ENCODE results near the gene FAM219A. TPM values are rescaled to one million over a fixed set of nuclear protein-coding genes. Genes with fewer than 3 reads are reported as not detected.

FAM219A gene
- total and polyA plus RNA-seq, 7 experiments from 2014 or later = 0.67 to 14.6 (median 12.4) TPM

DNA sequence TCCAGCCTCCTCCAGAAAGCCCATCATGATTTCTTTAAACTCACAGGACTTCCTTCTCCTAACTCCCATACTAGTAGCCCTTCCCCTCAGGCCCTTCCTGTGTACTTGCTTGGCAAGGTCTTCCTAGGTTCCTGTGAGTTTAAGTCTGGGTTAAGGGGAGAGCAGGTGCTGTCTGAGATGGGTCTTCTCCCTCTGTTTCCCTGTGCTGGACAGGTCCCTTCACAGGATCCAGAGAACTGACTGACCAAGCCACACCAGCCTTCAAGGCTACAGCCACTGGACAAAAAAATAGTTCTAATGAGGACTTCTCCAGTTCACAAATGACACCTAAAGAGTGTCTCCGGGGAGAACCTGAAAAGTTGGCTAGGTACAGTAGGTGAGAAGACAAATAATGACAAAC is 52.2 kb downstream of the FAM219A start:
- Mint-ChIP-seq H3K27me3 (no peaks in the 10 kb centered on the region), H3K4me3 (no peak overlapping the region), H3K27ac (no peak overlapping the region), H3K4me1 (peaks cover 0 to 4% (median 0%) of the 10 kb centered on the region in 7 donors), H3K36me3 (peaks cover 0 to 24% (median 4%) of the 10 kb centered on the region in 5 donors), H3K9me3 (no peaks in the 10 kb centered on the region)
- Histone ChIP-seq H3K4me1 (ENCODE audit: control insufficient read depth in 2 of 2, insufficient read depth in 2 of 2, low read length in 2 of 2) (no peaks in the 10 kb centered on the region), H3K4me3 (ENCODE audit: low read length) (no peak overlapping the region), H3K27ac (ENCODE audit: low read depth, low read length) (no peak overlapping the region), H3K36me3 (ENCODE audit: control insufficient read depth in 2 of 3, insufficient read depth in 3 of 3, low read length in 3 of 3) (peaks cover 0 to 19% (median 0%) of the 10 kb centered on the region in 3 experiments), H3K9me3 (ENCODE audit: control insufficient read depth in 2 of 3, low read length in 3 of 3) (no peaks in the 10 kb centered on the region), H3K27me3 (ENCODE audit: control insufficient read depth in 2 of 2, insufficient read depth in 2 of 2, low read length in 2 of 2) (no peaks in the 10 kb centered on the region)
- ChIA-PET POLR2A (no interaction called here), CTCF (interaction anchor here (0.8 to 1.0 kb wide), 2 partner anchors 9 to 186 kb away, joined by 3 read pairs; no protein-coding TSS in a partner anchor)
- intact Hi-C loops (cut with micrococcal nuclease) = loop anchor here in 1 of 2 donors (10.0 kb wide), 1 partner anchor 189 kb away; no protein-coding TSS in a partner anchor
- ATAC-seq (no peak), DNase-seq (no peak)

DNA sequence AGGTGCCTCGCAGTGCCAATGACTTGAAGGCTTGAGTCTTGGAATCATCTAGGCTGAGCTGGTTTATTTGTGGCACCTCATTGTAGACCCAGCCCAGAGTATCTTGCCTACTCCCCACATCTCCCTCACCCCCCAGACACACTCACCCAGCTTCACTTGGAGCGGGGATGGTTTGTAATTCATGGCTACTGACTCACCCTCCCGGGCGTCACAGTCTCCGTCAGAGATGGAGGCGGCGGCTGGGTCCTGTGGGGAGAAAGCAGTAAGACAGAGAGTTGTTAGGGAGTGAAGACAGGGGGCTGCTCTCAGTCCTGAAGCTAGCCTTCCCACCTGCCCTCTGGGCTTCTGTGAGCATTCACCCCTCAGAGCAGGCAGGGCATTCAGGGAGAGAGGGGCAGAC is 52.7 kb downstream of the FAM219A start:
- H3K36me3 ChIP-seq (ENCODE audit: control insufficient read depth in 2 of 3, insufficient read depth in 3 of 3, low read length in 3 of 3) = peaks cover 0 to 24% (median 0%) of the 10 kb centered on the region in 3 experiments
- intact Hi-C loops (cut with micrococcal nuclease) = loop anchor here in 1 of 2 donors (10.0 kb wide), 1 partner anchor 189 kb away; no protein-coding TSS in a partner anchor
- ATAC-seq (no peak), DNase-seq (no peak)
- no peaks in the 10 kb centered on the region for H3K4me1 ChIP-seq (ENCODE audit: control insufficient read depth in 2 of 2, insufficient read depth in 2 of 2, low read length in 2 of 2)
- ChIA-PET POLR2A (interaction anchor here (1.0 kb wide), 1 partner anchor 229 kb away, joined by 3 read pairs; no protein-coding TSS in a partner anchor), CTCF (interaction anchor here (0.8 to 1.0 kb wide), 2 partner anchors 10 to 186 kb away, joined by 3 read pairs; no protein-coding TSS in a partner anchor)
- H3K9me3 Mint-ChIP-seq = no peaks in the 10 kb centered on the region
- H3K27me3 ChIP-seq (ENCODE audit: control insufficient read depth in 2 of 2, insufficient read depth in 2 of 2, low read length in 2 of 2) = no peaks in the 10 kb centered on the region
- no peaks in the 10 kb centered on the region for H3K9me3 ChIP-seq (ENCODE audit: control insufficient read depth in 2 of 3, low read length in 3 of 3)
- no peaks in the 10 kb centered on the region for H3K27me3 Mint-ChIP-seq
- H3K4me3 ChIP-seq (ENCODE audit: low read length) = no peak overlapping the region
- no peak overlapping the region for H3K4me3 Mint-ChIP-seq
- no peak overlapping the region for H3K27ac Mint-ChIP-seq
- H3K27ac ChIP-seq (ENCODE audit: low read depth, low read length) = no peak overlapping the region
- H3K36me3 Mint-ChIP-seq = peaks cover 0 to 24% (median 4%) of the 10 kb centered on the region in 5 donors
- peaks cover 0 to 4% (median 0%) of the 10 kb centered on the region in 7 donors for H3K4me1 Mint-ChIP-seq

DNA sequence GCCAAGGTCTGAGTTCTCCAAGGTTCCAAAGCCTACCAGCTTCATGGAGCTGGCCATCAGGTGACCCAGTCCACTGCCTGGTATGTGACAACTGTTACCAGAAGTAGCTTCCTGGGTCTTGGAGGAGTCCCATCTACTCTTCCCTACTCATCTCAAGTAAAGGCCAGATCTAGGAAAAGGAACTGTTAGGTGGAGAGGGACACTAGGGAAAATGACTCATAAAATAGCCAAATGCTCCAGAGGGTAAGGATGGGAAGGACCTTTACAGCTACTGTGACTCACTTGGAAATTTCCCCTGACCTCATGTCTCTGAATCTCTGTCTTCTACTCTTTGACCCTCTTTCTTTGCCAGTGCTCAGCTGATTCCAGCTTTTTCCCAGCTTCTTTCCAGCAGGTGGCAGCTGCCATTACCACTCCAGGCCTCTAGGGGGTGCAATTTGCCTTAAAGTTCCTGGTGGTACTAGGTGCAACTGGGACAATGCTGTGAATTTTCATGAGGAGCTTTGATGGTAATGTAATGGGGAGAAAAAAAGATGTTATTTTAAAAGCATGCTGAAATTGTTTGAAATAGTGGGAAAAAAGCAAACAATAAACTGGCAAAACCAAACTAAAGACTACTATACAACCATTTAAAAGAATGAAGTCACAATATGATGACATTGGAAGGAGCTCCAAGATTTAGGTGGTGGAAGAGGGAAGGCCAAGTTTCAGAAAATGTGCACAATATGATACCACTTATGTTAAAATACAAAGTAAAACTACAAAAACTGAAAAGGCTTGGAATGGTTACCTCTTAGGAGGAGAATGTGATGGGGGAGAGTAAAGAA is 54.6 kb downstream of the FAM219A start:
- H3K4me3 Mint-ChIP-seq = no peak overlapping the region
- ATAC-seq = peak; percentile 82
- peaks cover 0 to 26% (median 4%) of the 10 kb centered on the region in 5 donors for H3K36me3 Mint-ChIP-seq
- CTCF ChIA-PET = interaction anchor here (0.6 to 2.2 kb wide), 21 partner anchors 9 to 264 kb away, joined by 3 to 18 read pairs (median 4); no protein-coding TSS in a partner anchor
- POLR2A ChIA-PET = no interaction called here
- intact Hi-C loops (cut with micrococcal nuclease) = loop anchor here (1.0 to 10.0 kb wide), 7 partner anchors 27 to 231 kb away; partner anchors contain the start of genes DNAI1 (in 1 of the 2), FAM219A (in 1 of the 2) and MYORG (in 1 of the 2)
- no peaks in the 10 kb centered on the region for H3K27me3 Mint-ChIP-seq
- H3K9me3 Mint-ChIP-seq = no peaks in the 10 kb centered on the region
- no peak overlapping the region for H3K27ac ChIP-seq (ENCODE audit: low read depth, low read length)
- H3K36me3 ChIP-seq (ENCODE audit: control insufficient read depth in 2 of 3, insufficient read depth in 3 of 3, low read length in 3 of 3) = peaks cover 0 to 35% (median 0%) of the 10 kb centered on the region in 3 experiments
- H3K4me1 ChIP-seq (ENCODE audit: control insufficient read depth in 2 of 2, insufficient read depth in 2 of 2, low read length in 2 of 2) = no peaks in the 10 kb centered on the region
- DNase-seq = peak in 8 of 9 donors; percentile 22 to 56 (median 40)
- H3K4me1 Mint-ChIP-seq = peaks cover 0 to 3% (median 0%) of the 10 kb centered on the region in 7 donors
- H3K27me3 ChIP-seq (ENCODE audit: control insufficient read depth in 2 of 2, insufficient read depth in 2 of 2, low read length in 2 of 2) = no peaks in the 10 kb centered on the region
- no peak overlapping the region for H3K27ac Mint-ChIP-seq
- no peaks in the 10 kb centered on the region for H3K9me3 ChIP-seq (ENCODE audit: control insufficient read depth in 2 of 3, low read length in 3 of 3)
- H3K4me3 ChIP-seq (ENCODE audit: low read length) = no peak overlapping the region

DNA sequence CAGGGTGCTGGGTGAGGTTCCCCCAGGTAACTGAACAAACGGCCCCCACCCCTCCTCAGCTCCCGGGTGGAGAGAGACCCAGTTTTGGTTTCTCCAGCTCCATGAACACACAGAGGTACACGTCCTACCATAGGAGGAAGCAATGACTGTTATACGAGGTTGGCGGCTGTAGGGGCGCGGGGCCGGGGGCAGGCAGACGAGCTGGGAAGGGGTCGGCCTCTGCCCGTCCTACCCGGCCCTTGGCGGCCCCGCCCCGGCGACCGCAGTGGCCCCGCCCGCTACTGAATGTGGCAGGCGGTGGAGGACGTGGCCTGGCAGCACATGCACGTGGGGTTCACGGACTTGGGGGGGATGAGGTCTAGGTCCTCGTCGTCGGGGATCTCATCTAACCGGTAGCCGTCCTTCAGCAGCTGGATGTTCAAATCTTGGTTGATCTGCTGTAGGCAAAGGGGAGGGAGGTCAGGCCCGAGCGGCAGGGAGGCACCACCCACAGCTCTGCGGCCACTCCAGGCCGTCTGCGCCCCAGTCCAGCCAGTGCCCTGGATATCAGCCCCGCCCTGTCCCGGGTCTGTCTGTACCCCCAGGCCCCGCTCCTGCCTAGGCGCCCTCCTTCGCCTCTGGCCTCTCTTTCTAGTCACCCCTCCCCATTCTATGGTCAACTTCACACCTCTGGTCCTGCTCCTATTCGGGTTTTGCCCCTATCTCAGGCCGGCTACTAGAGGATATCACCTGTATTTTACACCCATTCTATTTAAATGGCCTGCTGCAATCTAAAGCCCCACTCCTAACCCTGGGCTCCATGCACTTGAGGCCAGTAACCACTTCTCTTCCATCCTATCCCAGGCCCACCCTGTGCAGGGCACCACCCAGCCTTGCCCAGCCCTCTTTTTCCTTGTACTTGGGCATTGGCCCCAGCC is 57.4 kb downstream of the FAM219A start:
- Histone ChIP-seq H3K27ac (ENCODE audit: low read depth, low read length) (no peak overlapping the region), H3K27me3 (ENCODE audit: control insufficient read depth in 2 of 2, insufficient read depth in 2 of 2, low read length in 2 of 2) (no peaks in the 10 kb centered on the region), H3K9me3 (ENCODE audit: control insufficient read depth in 2 of 3, low read length in 3 of 3) (no peaks in the 10 kb centered on the region), H3K36me3 (ENCODE audit: control insufficient read depth in 2 of 3, insufficient read depth in 3 of 3, low read length in 3 of 3) (peaks cover 0 to 35% (median 0%) of the 10 kb centered on the region in 3 experiments), H3K4me1 (ENCODE audit: control insufficient read depth in 2 of 2, insufficient read depth in 2 of 2, low read length in 2 of 2) (no peaks in the 10 kb centered on the region), H3K4me3 (ENCODE audit: low read length) (no peak overlapping the region)
- Mint-ChIP-seq H3K4me3 (no peak overlapping the region), H3K27ac (peak overlapping the region in 1 of 9 donors; percentile 38), H3K27me3 (no peaks in the 10 kb centered on the region), H3K36me3 (peaks cover 0 to 26% (median 4%) of the 10 kb centered on the region in 5 donors), H3K4me1 (peaks cover 0 to 3% (median 0%) of the 10 kb centered on the region in 7 donors), H3K9me3 (no peaks in the 10 kb centered on the region)
- intact Hi-C loops (cut with micrococcal nuclease) = loop anchor here in 1 of 2 donors (10.0 kb wide), 1 partner anchor 194 kb away; no protein-coding TSS in a partner anchor
- DNase-seq (no peak), ATAC-seq (no peak)
- ChIA-PET POLR2A (no interaction called here), CTCF (interaction anchor here (0.5 kb wide), 1 partner anchor 40 kb away, joined by 3 read pairs; no protein-coding TSS in a partner anchor)

GRCh38 chr9:34400275-34400674 is 58.1 kb downstream of the FAM219A start:
- DNase-seq = no peak
- POLR2A ChIA-PET = no interaction called here
- Histone ChIP-seq H3K9me3 (ENCODE audit: control insufficient read depth in 2 of 3, low read length in 3 of 3) (no peaks in the 10 kb centered on the region), H3K4me1 (ENCODE audit: control insufficient read depth in 2 of 2, insufficient read depth in 2 of 2, low read length in 2 of 2) (no peaks in the 10 kb centered on the region), H3K27ac (ENCODE audit: low read depth, low read length) (no peak overlapping the region), H3K27me3 (ENCODE audit: control insufficient read depth in 2 of 2, insufficient read depth in 2 of 2, low read length in 2 of 2) (no peaks in the 10 kb centered on the region), H3K4me3 (ENCODE audit: low read length) (no peak overlapping the region), H3K36me3 (ENCODE audit: control insufficient read depth in 2 of 3, insufficient read depth in 3 of 3, low read length in 3 of 3) (peaks cover 0 to 35% (median 0%) of the 10 kb centered on the region in 3 experiments)
- CTCF ChIA-PET = no interaction called here
- no peak for ATAC-seq
- H3K27ac Mint-ChIP-seq = no peak overlapping the region
- H3K4me1 Mint-ChIP-seq = peaks cover 0 to 3% (median 0%) of the 10 kb centered on the region in 7 donors
- H3K36me3 Mint-ChIP-seq = peaks cover 0 to 23% (median 4%) of the 10 kb centered on the region in 5 donors
- intact Hi-C loops (cut with micrococcal nuclease) = loop anchor here in 1 of 2 donors (10.0 kb wide), 1 partner anchor 195 kb away; no protein-coding TSS in a partner anchor
- H3K9me3 Mint-ChIP-seq = no peaks in the 10 kb centered on the region
- H3K27me3 Mint-ChIP-seq = no peaks in the 10 kb centered on the region
- no peak overlapping the region for H3K4me3 Mint-ChIP-seq

DNA sequence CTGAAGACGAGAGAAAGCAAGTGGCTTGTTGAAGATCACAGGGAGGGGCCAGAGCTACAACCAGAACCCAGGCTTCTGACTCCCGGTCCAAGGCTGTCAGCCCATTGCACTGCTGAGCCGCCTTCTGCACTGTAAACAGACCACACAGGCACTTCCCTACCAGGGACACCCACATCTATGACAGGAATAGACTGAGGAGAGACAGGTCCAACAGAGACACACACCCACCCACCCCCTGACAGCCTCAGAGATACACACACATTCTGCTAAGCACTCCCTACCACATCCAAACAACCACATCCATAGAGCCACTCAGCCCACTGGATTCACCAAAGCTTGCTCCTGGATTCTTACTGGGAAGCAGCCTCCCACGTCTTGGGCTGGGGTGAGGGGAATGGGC is 58.6 kb downstream of the FAM219A start:
- Mint-ChIP-seq H3K9me3 (no peaks in the 10 kb centered on the region), H3K4me3 (no peak overlapping the region), H3K36me3 (peaks cover 0 to 23% (median 4%) of the 10 kb centered on the region in 5 donors), H3K27me3 (no peaks in the 10 kb centered on the region), H3K27ac (no peak overlapping the region), H3K4me1 (peaks cover 0 to 3% (median 0%) of the 10 kb centered on the region in 7 donors)
- no peak for ATAC-seq
- Histone ChIP-seq H3K4me3 (ENCODE audit: low read length) (no peak overlapping the region), H3K9me3 (ENCODE audit: control insufficient read depth in 2 of 3, low read length in 3 of 3) (no peaks in the 10 kb centered on the region), H3K36me3 (ENCODE audit: control insufficient read depth in 2 of 3, insufficient read depth in 3 of 3, low read length in 3 of 3) (peaks cover 0 to 35% (median 0%) of the 10 kb centered on the region in 3 experiments), H3K4me1 (ENCODE audit: control insufficient read depth in 2 of 2, insufficient read depth in 2 of 2, low read length in 2 of 2) (no peaks in the 10 kb centered on the region), H3K27me3 (ENCODE audit: control insufficient read depth in 2 of 2, insufficient read depth in 2 of 2, low read length in 2 of 2) (no peaks in the 10 kb centered on the region), H3K27ac (ENCODE audit: low read depth, low read length) (no peak overlapping the region)
- DNase-seq = no peak
- POLR2A ChIA-PET = no interaction called here
- intact Hi-C loops (cut with micrococcal nuclease) = loop anchor here in 1 of 2 donors (10.0 kb wide), 1 partner anchor 195 kb away; no protein-coding TSS in a partner anchor
- CTCF ChIA-PET = no interaction called here

Data from naive thymus-derived CD4-positive, alpha-beta T cell (primary cell).